Keratinocyte (primary cell): ENCODE measurements around the gene SLC35E2B. TPM values are rescaled to one million over a fixed set of nuclear protein-coding genes. Genes with fewer than 3 reads are reported as not detected.
"Not testable (repeated sequence)": the region's sequence is repeated elsewhere in the genome, so short reads cannot be mapped to it uniquely, and the experiment has no call there.

ENCODE experiments used
- DNase-seq: peaks from one replicate; pipeline ENCODE4 v3.0.0-alpha.2; 2011; ENCODE audit warnings: low read depth, missing footprints, low spot score
- FAIRE-seq: peaks from 2 replicates; lab custom pipeline; 2011; peaks lifted over from hg19 to GRCh38; lab: Jason Lieb, UNC
- H2AFZ ChIP-seq: 2 replicates; pipeline ENCODE4 v1.6.0; 2012; ENCODE audit warnings: low read length, control low read depth, inconsistent platforms; ENCODE audit not compliant: control insufficient read depth
- H3K27ac ChIP-seq: 2 replicates; pipeline ENCODE4 v1.5.1; 2011; ENCODE audit warnings: low read length; ENCODE audit not compliant: control insufficient read depth, insufficient read depth
- H3K27me3 ChIP-seq: 3 replicates; pipeline ENCODE4 v1.6.0; 2011; ENCODE audit warnings: low read length; ENCODE audit not compliant: control insufficient read depth, insufficient read depth; ENCODE audit errors: extremely low read depth
- H3K36me3 ChIP-seq, 2 experiments: 2 replicates in 1 of 2; 3 replicates in 1 of 2; pipeline ENCODE4 v1.5.1; 2011; ENCODE audit warnings: low read length in 2 of 2, mild to moderate bottlenecking in 1 of 2; ENCODE audit not compliant: control insufficient read depth in 2 of 2, insufficient read depth in 2 of 2; ENCODE audit errors: extremely low read depth in 1 of 2
- H3K4me1 ChIP-seq: 3 replicates; pipeline ENCODE4 v1.5.1; 2011; ENCODE audit warnings: low read length; ENCODE audit not compliant: control insufficient read depth, insufficient read depth; ENCODE audit errors: extremely low read depth
- H3K4me2 ChIP-seq: 3 replicates; pipeline ENCODE4 v1.6.0; 2011; ENCODE audit warnings: low read depth, low read length; ENCODE audit not compliant: control insufficient read depth, insufficient read depth; ENCODE audit errors: extremely low read depth
- H3K4me3 ChIP-seq, 3 experiments: fragments of 200-600 bp in 1 of 3; sonication (generic) in 1 of 3; 2 replicates in 2 of 3; 3 replicates in 1 of 3; pipeline ENCODE4 v1.5.1; 2011 to 2016; ENCODE audit warnings: low read length in 3 of 3, mild to moderate bottlenecking in 3 of 3, control low read depth in 2 of 3, inconsistent platforms in 1 of 3, low read depth in 1 of 3, mixed read lengths in 1 of 3, mixed run types in 1 of 3, moderate library complexity in 1 of 3; ENCODE audit not compliant: control insufficient read depth in 2 of 3, insufficient read depth in 2 of 3; ENCODE audit errors: extremely low read depth in 1 of 3
- H3K79me2 ChIP-seq: 2 replicates; pipeline ENCODE4 v1.6.0; 2012; ENCODE audit warnings: low read length; ENCODE audit not compliant: control insufficient read depth, insufficient read depth
- H3K9ac ChIP-seq: 3 replicates; pipeline ENCODE4 v1.6.0; 2011; ENCODE audit warnings: low read length; ENCODE audit not compliant: control insufficient read depth, insufficient read depth; ENCODE audit errors: extremely low read depth
- H3K9me1 ChIP-seq: 3 replicates; pipeline ENCODE4 v1.6.0; 2011; ENCODE audit warnings: low read length; ENCODE audit not compliant: control insufficient read depth, insufficient read depth; ENCODE audit errors: extremely low read depth
- H3K9me3 ChIP-seq: 2 replicates; pipeline ENCODE4 v1.5.1; 2012; ENCODE audit warnings: low read depth, low read length; ENCODE audit not compliant: control insufficient read depth
- H4K20me1 ChIP-seq: 3 replicates; pipeline ENCODE4 v1.6.0; 2011; ENCODE audit warnings: low read length; ENCODE audit not compliant: control insufficient read depth, insufficient read depth; ENCODE audit errors: extremely low read depth
- EZH2 ChIP-seq: IDR thresholded peaks from one replicate; pipeline ENCODE4 v1.6.1; 2012; ENCODE audit warnings: inconsistent platforms, mild to moderate bottlenecking, low read length, moderate library complexity
- dilution Hi-C: fragments of 300-500 bp; cut with MboI; formaldehyde crosslinking; loops from one replicate; pipeline ENCODE4 v1.7.0; 2020; ENCODE audit warnings: low sequenced_read_pairs; ENCODE audit not compliant: extremely low pct_ligation_motif_present
- polyA plus RNA-seq, 5 experiments: library from polyadenylated mRNA; depleted of rRNA in 3 of 5; stranded (reverse) in 3 of 5; stranded (forward) in 1 of 5; unstranded in 1 of 5; fragments of >200 nt; gene quantifications; 1 replicate in 1 of 5; 2 replicates in 3 of 5; 3 replicates in 1 of 5; pipeline versions ENCODE4 v1.2.1 to v1.2.3, GENCODE V29; 2011 to 2012; ENCODE audit warnings: missing spikeins in 2 of 5, low read depth in 1 of 5, low replicate concordance in 1 of 5
- TF ChIP-seq, protein P1 (sequence below), 3 experiments: IDR thresholded peaks in 1 of 3; conservative IDR thresholded peaks in 1 of 3; optimal IDR thresholded peaks in 1 of 3; 2 replicates in 2 of 3; 3 replicates in 1 of 3; pipeline versions ENCODE3 to v1.5.1; 2011; ENCODE audit warnings: low read length in 3 of 3, mild to moderate bottlenecking in 3 of 3, moderate library complexity in 2 of 3, control low read depth in 1 of 3, inconsistent platforms in 1 of 3; ENCODE audit not compliant: insufficient read depth in 2 of 3; ENCODE audit errors: extremely low read depth in 1 of 3

Gene SLC35E2B
- polyA plus RNA-seq, 1 donor (not counting 4 experiments of a cell fraction or from before 2014, with no cell fraction given) = 10.3 TPM

DNA sequence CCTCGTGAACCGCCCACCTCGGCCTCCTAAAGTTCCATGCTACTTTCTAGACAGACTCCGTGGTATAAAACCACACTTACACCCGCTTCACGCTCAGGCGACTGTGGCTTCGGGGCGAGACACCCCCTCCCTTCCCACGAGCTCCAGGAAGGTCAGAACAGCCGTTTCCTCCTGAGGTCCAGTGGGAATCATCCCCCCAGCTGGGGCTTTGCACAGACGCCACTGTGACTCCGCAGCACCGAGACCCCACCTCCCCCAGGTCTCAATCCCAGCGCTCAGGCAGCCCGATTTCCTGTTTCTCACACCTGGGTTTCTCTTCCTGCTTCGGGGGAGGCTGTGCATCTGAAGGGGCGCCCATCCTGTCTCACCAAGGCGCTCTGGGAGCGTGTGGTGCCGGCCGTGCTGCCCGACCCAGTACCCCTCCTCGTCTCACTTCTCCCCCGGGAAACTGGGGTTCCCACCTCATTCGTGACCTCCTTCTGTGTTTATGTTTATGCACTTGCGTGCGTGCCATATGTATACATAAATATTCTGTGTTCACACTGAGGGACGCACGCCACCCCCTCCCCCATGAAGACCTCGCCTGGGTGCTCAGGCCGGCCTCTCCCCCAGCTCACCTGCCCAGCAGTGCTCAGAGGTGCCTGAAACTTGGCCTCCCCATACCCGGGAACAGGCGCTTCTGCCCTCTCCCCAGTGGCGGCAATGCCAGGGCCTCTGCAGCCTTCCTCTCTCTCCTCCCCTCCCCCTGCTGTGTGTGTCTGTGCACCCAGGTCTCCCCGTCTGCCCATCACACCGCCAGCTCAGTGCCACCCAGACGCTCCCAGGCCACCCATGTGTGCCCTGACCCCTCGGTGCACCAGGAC is 14.6 kb downstream of the SLC35E2B start:
- no peak for DNase-seq
- Histone ChIP-seq H3K4me2 (no peak overlapping the region), H3K36me3 (peaks cover 0 to 2% of the 10 kb centered on the region in 2 experiments), H3K4me1 (no peaks in the 10 kb centered on the region), H3K9ac (no peak overlapping the region), H2AFZ (no peak overlapping the region), H3K9me3 (no peaks in the 10 kb centered on the region), H3K79me2 (peaks cover 10% of the 10 kb centered on the region), H3K4me3 (no peak overlapping the region), H4K20me1 (no peaks in the 10 kb centered on the region), H3K9me1 (no peaks in the 10 kb centered on the region), H3K27ac (no peak overlapping the region), H3K27me3 (no peaks in the 10 kb centered on the region)
- no peak for TF ChIP-seq EZH2
- TF ChIP-seq, protein P1, sequence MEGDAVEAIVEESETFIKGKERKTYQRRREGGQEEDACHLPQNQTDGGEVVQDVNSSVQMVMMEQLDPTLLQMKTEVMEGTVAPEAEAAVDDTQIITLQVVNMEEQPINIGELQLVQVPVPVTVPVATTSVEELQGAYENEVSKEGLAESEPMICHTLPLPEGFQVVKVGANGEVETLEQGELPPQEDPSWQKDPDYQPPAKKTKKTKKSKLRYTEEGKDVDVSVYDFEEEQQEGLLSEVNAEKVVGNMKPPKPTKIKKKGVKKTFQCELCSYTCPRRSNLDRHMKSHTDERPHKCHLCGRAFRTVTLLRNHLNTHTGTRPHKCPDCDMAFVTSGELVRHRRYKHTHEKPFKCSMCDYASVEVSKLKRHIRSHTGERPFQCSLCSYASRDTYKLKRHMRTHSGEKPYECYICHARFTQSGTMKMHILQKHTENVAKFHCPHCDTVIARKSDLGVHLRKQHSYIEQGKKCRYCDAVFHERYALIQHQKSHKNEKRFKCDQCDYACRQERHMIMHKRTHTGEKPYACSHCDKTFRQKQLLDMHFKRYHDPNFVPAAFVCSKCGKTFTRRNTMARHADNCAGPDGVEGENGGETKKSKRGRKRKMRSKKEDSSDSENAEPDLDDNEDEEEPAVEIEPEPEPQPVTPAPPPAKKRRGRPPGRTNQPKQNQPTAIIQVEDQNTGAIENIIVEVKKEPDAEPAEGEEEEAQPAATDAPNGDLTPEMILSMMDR (optimal IDR thresholded peaks at IDR 0.05 in 1 of 3, IDR thresholded peaks at IDR 0.05 in 1 of 3, conservative IDR thresholded peaks at IDR 0.05 in 1 of 3; ENCODE audit: extremely low read depth in 1 of 3, insufficient read depth in 2 of 3, low read length in 3 of 3) = no peak
- no peak for FAIRE-seq
- dilution Hi-C loops = no loop called here

DNA sequence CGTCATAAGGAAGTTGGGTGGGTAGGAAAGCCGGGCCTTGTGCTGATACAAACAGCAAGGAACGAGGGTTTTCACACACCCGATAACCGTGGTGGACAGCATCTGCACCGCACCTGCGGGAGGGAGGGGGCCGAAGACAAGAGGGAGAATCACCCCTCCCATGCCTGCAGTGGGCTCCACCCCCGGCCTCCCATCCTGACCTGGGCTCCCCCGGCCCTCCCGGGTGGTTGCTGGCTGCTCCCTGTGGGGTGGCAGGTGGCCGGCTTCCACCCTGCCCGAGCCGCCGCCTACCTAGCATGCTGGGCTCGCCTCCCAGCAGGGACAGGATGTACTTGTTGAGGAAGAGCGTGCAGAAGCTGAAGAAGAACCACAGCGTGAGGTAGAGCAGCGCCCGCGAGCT is 16.5 kb downstream of the SLC35E2B start:
- H3K4me3 ChIP-seq, H3K9ac ChIP-seq, H4K20me1 ChIP-seq, H3K9me1 ChIP-seq, DNase-seq, H3K27ac ChIP-seq, FAIRE-seq, H2AFZ ChIP-seq, dilution Hi-C loops, H3K4me1 ChIP-seq, H3K4me2 ChIP-seq, H3K79me2 ChIP-seq, H3K27me3 ChIP-seq, H3K36me3 ChIP-seq, H3K9me3 ChIP-seq: not testable (repeated sequence)

DNA sequence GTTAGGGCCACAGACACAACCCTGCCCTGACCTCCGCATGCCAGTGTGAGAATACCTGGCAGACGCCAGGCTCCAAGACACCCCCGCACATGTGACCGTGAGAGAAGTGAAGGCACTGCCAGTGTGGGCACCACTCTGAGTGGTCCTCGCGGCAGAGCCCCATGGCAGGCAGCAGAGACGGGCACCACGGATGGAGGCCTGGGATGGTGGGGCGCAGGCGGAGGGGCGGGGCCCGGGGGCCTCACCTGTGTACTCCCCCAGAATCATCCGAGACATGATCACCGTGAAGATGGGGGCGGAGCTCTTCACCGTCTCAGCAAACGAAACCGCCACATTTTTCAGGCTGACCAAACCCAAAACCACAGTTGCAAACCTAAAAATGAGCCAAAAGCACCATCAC is 17.4 kb downstream of the SLC35E2B start:
- H3K79me2 ChIP-seq, H3K4me1 ChIP-seq, H3K4me2 ChIP-seq, H3K9me1 ChIP-seq, H3K9me3 ChIP-seq, H3K27me3 ChIP-seq, H3K4me3 ChIP-seq, H3K36me3 ChIP-seq, dilution Hi-C loops, H4K20me1 ChIP-seq, H2AFZ ChIP-seq, H3K9ac ChIP-seq, H3K27ac ChIP-seq, DNase-seq, FAIRE-seq: not testable (repeated sequence)

DNA sequence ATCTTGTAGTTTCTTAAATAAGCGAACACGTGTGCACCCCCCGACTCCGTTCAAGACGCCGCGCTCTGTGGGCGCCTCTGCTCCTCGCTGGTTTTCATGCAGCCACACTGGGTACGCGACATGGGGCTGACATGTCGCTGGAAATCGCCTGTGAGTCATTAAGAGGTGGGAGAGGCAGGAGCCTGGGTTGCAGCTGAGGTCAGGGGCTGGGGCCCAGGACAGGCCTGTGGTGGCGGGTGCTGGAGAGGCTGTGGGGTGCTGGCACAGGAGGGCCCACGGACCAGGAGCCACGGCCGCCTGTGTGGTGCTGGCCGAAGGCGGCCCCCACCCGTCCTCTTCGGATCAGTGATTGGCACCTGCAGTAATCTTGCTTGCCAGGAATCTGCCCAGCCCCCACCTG is 17.8 kb downstream of the SLC35E2B start:
- H3K4me3 ChIP-seq, H3K4me2 ChIP-seq, H3K9ac ChIP-seq, H3K27ac ChIP-seq, H3K9me3 ChIP-seq, H3K4me1 ChIP-seq, DNase-seq, FAIRE-seq, dilution Hi-C loops, H4K20me1 ChIP-seq, H3K79me2 ChIP-seq, H3K9me1 ChIP-seq, H3K36me3 ChIP-seq, H2AFZ ChIP-seq, H3K27me3 ChIP-seq: not testable (repeated sequence)
